ENCODE results near the gene SHFL.

DNA sequence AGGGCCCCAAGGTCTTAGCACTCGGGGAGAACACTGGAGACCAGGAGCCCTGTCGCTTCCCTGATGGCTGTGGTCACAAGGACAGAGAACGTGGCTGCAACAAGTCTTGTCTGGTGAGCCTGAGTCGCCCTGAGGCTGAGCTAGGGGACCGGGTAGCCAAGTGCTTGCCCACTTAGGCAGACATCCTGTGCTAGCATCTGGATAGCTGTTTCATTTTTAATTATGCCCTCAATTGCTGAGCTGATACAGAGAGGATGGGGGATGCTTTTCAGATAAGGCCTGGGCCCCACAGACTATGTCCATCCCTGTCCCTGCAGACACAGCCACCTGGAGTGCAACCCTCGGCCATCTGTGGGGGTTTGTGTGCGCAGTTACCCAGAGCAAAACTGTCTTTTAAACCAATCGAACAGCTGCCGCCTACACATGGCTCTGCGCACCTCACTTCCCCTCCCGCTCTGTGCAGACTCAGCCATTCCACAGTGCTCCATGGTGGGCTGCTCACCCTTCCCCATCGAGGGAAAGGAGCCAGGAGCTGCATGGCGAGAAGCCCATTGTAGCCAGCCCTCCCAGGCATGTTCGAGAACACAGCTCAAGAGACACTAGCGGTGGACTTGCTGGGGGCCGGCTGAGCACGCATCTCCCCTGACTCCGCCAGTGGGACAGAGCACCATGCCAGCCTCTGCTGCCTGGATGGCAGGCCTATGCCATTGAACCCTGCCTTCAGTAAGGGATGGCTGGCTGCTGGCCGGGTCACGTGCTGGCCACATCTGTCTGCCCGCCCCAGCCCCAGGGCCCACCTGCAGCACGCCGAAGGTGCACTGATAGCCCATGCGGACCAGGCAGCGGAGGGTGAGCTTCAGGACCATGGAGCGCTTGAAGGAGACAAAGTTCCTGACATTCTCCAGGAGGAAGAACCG, 53.0 kb downstream of the SHFL start:
- TF ChIP-seq CTCF (IDR thresholded peaks at IDR 0.05; ENCODE audit: control extremely low read depth in 1 of 3, insufficient read depth in 1 of 3, low read depth in 1 of 3, low read length in 3 of 3) (no peak), POLR2A (IDR thresholded peaks at IDR 0.05; ENCODE audit: control extremely low read depth in 1 of 2, low read depth in 2 of 2, low read length in 2 of 2) (no peak), NANOG (IDR thresholded peaks at IDR 0.05; ENCODE audit: insufficient read depth, low read depth, low read length, poor library complexity, severe bottlenecking) (no peak), SP4 (IDR thresholded peaks at IDR 0.05; ENCODE audit: low read length) (no peak), EGR1 (IDR thresholded peaks at IDR 0.05; ENCODE audit: borderline replicate concordance, low read depth, low read length) (no peak), RAD21 (IDR thresholded peaks at IDR 0.05 in 1 of 2, conservative IDR thresholded peaks at IDR 0.05 in 1 of 2; ENCODE audit: low read depth in 2 of 2, low read length in 2 of 2) (no peak)
